Colonic mucosa (tissue), 4 donors: ENCODE data around the gene APCDD1L. TPM values are rescaled to one million over a fixed set of nuclear protein-coding genes. Genes with fewer than 3 reads are reported as not detected.

Experiments
- DNase-seq: peaks from one replicate; pipeline ENCODE4 v3.0.0-alpha.2; 2020
- H3K27ac ChIP-seq: fragments of 200-600 bp; one replicate; pipeline ENCODE4 v1.8.0; 2021
- H3K27me3 ChIP-seq: fragments of 200-600 bp; one replicate; pipeline ENCODE4 v1.8.0; 2021
- H3K36me3 ChIP-seq: fragments of 200-600 bp; one replicate; pipeline ENCODE4 v1.8.0; 2021
- H3K4me1 ChIP-seq: fragments of 200-600 bp; one replicate; pipeline ENCODE4 v1.8.0; 2021; ENCODE audit warnings: mild to moderate bottlenecking
- H3K4me3 ChIP-seq: fragments of 200-600 bp; one replicate; pipeline ENCODE4 v1.8.0; 2021
- H3K9ac ChIP-seq, 2 donors: one replicate each; pipeline ENCODE4 v1.7.0; 2013; ENCODE audit warnings: control low read depth in 2 of 2, low read depth in 2 of 2, low read length in 2 of 2
- H3K9me3 ChIP-seq: fragments of 200-600 bp; one replicate; pipeline ENCODE4 v1.8.0; 2021
- intact Hi-C: fragments of 100-400 bp; cut with DNase I; formaldehyde crosslinking; loops from one replicate; pipeline ENCODE4 v1.14.1; 2022
- total RNA-seq, 2 donors: library from RNA; stranded (reverse); fragmentation: NEBNext Ultra II Directional in 1 of 2; extraction: Animal tissue kit (Norgen Biotek cat#: 25700) in 1 of 2; gene quantifications; one replicate each; pipeline ENCODE4 v1.2.1, GENCODE V29; 2021
- TF ChIP-seq, protein P1 (sequence below): fragments of 200-600 bp; IDR thresholded peaks from one replicate; pipeline ENCODE4 v1.8.0; 2022; ENCODE audit warnings: antibody characterized with exemption, mild to moderate bottlenecking
- donor health status: healthy.
- donor health status: DM: no; HTN: no; CAD: no.
- donor health status: DM: no; HTN: no; CAD: no.

The APCDD1L gene
- total RNA-seq, 2 donors from 2014 or later, result 0.32 to 1.0 TPM

GRCh38 chr20:58485393-58485792 is 29.8 kb downstream of the APCDD1L start:
- H3K36me3 ChIP-seq, result no peaks in the 10 kb centered on the region
- H3K9ac ChIP-seq, result no peak overlapping the region
- H3K4me1 ChIP-seq, result no peaks in the 10 kb centered on the region
- H3K4me3 ChIP-seq, result no peak overlapping the region
- intact Hi-C loops, result loop anchor here (10.0 kb wide), 2 partner anchors 209 to 369 kb away; partner anchors contain the start of genes GNAS, GNAS-AS1 and NPEPL1
- H3K27ac ChIP-seq, result no peak overlapping the region
- no peak for DNase-seq
- no peaks in the 10 kb centered on the region for H3K9me3 ChIP-seq
- TF ChIP-seq, protein P1, sequence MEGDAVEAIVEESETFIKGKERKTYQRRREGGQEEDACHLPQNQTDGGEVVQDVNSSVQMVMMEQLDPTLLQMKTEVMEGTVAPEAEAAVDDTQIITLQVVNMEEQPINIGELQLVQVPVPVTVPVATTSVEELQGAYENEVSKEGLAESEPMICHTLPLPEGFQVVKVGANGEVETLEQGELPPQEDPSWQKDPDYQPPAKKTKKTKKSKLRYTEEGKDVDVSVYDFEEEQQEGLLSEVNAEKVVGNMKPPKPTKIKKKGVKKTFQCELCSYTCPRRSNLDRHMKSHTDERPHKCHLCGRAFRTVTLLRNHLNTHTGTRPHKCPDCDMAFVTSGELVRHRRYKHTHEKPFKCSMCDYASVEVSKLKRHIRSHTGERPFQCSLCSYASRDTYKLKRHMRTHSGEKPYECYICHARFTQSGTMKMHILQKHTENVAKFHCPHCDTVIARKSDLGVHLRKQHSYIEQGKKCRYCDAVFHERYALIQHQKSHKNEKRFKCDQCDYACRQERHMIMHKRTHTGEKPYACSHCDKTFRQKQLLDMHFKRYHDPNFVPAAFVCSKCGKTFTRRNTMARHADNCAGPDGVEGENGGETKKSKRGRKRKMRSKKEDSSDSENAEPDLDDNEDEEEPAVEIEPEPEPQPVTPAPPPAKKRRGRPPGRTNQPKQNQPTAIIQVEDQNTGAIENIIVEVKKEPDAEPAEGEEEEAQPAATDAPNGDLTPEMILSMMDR, result no peak
- H3K27me3 ChIP-seq, result no peaks in the 10 kb centered on the region

- Histone ChIP-seq H3K9me3 (no peaks in the 10 kb centered on the region), H3K4me1 (no peaks in the 10 kb centered on the region), H3K4me3 (no peak overlapping the region), H3K36me3 (no peaks in the 10 kb centered on the region), H3K27ac (no peak overlapping the region), H3K27me3 (no peaks in the 10 kb centered on the region), H3K9ac (no peak overlapping the region)
- TF ChIP-seq, protein P1, result no peak
- intact Hi-C loops, result loop anchor here (10.0 kb wide), 2 partner anchors 211 to 371 kb away; partner anchors contain the start of genes GNAS, GNAS-AS1 and NPEPL1
- DNase-seq, result no peak
Observed at GRCh38 chr20:58483470-58483869, 31.7 kb downstream of the APCDD1L start.

GRCh38 chr20:58483051-58483450 is 32.1 kb downstream of the APCDD1L start:
- TF ChIP-seq, protein P1, result no peak
- Histone ChIP-seq H3K9ac (no peak overlapping the region), H3K27ac (no peak overlapping the region), H3K4me1 (no peaks in the 10 kb centered on the region), H3K9me3 (no peaks in the 10 kb centered on the region), H3K4me3 (no peak overlapping the region), H3K36me3 (no peaks in the 10 kb centered on the region), H3K27me3 (no peaks in the 10 kb centered on the region)
- intact Hi-C loops, result loop anchor here (10.0 kb wide), 2 partner anchors 212 to 372 kb away; partner anchors contain the start of genes GNAS, GNAS-AS1 and NPEPL1
- no peak for DNase-seq

- intact Hi-C loops, result loop anchor here (10.0 kb wide), 2 partner anchors 212 to 372 kb away; partner anchors contain the start of genes GNAS, GNAS-AS1 and NPEPL1
- H3K36me3 ChIP-seq, result no peaks in the 10 kb centered on the region
- H3K27me3 ChIP-seq, result no peaks in the 10 kb centered on the region
- no peak for DNase-seq
- no peak overlapping the region for H3K9ac ChIP-seq
- no peak overlapping the region for H3K27ac ChIP-seq
- TF ChIP-seq, protein P1, result no peak
- no peaks in the 10 kb centered on the region for H3K9me3 ChIP-seq
- no peaks in the 10 kb centered on the region for H3K4me1 ChIP-seq
- no peak overlapping the region for H3K4me3 ChIP-seq
Observed at GRCh38 chr20:58482416-58482815, 32.8 kb downstream of the APCDD1L start.

GRCh38 chr20:58481481-58482021 is 33.6 kb downstream of the APCDD1L start:
- Histone ChIP-seq H3K9me3 (no peaks in the 10 kb centered on the region), H3K27ac (no peak overlapping the region), H3K9ac (no peak overlapping the region), H3K36me3 (no peaks in the 10 kb centered on the region), H3K4me3 (peak overlapping the region; percentile 6), H3K27me3 (no peaks in the 10 kb centered on the region), H3K4me1 (no peaks in the 10 kb centered on the region)
- TF ChIP-seq, protein P1, result peak; percentile 71
- DNase-seq, result peak; percentile 67
- intact Hi-C loops, result loop anchor here (10.0 kb wide), 2 partner anchors 213 to 373 kb away; partner anchors contain the start of genes GNAS, GNAS-AS1 and NPEPL1
